SKM-1 treated with dmso at 0.1 percent for 144 hours (cell line): ENCODE measurements around the gene TBX21.

ENCODE experiments used
- DNase-seq: peaks from one replicate; lab custom pipeline; 2025; ENCODE audit not compliant: unreplicated experiment; lab: John Stamatoyannopoulos, UW

The TBX21 gene

DNA sequence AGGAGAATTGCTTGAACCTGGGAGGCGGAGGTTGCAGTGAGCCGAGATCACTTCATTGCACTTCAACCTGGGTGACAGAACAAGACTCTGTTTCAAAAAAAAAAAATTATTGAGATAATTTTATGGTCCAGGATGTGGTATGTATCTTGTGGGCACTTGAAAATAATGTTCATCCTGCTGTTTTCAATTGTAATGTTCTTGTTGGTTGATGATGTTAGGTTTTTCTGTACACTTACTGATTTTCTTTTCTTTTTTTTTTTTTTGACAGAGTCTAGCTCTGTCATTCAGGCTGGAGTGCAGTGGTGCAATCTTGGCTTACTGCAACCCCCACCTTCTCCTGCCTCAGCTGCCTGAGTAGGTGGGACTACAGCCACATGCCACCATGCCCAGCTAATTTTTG, 29.7 kb downstream of the TBX21 start:
- DNase-seq: no peak

DNA sequence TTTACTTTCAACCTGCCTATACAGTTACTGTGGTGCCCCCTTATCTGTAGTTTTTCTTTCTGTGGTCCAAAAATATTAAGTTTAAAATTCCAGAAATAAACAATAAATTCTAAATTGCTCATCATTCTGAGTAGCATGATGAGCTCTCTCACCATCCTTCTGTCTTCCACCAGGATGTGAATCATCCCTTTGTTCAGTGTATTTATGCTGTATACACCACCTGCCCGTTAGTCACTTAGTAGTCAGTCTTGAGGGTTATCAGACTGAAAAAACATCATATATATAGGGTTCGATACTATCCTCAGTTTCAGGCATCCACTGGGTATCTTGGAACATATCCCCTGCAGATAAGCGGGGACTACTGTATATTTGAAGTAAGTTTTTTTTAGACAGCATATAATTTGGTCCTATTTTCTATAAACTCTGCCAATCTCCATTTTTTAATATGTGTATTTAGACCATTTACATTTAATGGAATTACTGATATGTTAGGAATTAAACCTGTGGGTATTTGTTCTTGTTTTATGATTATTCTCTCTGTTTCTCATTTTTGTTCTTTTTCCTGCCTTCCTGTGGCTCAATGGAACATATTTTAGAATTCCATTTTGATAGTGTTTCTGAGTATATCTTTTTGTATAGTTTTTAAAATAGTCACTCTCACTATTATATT, 31.0 kb downstream of the TBX21 start:
- no peak for DNase-seq

- DNase-seq: peak; percentile 1
These were observed 40.6 kb downstream of the TBX21 start for GRCh38 chr17:47773649-47774048.

DNA sequence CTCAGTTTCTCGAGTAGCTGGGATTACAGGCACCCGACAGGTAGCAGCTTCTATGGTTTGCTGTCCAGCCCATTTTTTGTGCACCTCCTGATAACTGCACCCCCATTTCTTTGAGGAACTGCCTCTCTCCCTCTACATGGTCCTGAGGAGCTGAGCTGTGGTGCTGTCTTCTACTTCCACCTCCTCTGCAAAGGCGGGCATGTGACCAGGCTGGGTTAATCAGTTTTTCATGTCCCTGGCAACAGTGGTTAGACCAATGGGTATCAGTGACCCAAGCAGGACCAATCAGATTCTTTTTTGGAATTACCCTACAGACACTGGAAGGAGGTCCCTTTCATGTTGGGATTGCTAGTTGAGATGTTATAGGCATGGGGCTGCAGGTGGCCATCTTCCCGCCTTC, 41.3 kb downstream of the TBX21 start:
- DNase-seq: no peak

GRCh38 chr17:47774987-47775580, 42.0 kb downstream of the TBX21 start:
- no peak for DNase-seq

DNA sequence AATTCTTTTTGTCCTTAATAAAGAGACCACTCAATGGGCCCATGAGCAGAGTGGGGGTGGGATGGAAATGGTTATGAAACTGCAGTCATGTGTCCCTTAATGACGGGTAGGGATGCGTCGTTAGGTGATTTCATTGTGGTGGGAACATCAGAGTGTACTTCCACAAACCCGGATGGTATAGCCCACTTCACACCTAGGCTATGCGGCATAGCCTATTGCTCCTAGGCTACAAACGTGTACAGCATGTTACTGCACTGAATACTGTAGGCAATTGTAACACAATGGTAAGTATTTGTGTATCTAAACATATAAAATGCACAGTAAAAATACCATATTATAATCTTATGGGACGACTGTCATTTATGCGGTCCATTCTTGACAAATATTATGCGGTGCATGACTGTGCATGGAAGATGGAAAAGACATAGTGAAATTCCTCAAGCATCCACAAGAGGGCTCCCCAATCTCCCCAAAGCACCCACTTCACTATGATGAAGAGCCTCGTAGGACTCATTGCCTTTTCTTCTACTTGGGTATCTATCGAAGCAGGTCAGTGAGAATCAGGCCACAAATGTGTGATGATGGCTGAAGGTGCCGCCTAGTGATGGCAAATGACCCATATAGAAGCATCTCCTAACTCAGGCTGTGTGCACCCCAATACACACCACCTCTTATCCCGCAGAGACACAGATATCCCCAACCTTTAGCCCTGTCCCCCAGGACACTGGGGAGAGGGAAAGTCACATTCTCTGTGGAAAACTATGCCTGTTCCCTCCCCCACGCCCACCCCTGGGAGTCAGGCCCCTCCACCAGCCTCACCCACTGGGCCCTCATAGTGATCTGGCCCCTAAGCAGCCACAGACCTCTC, 43.5 kb downstream of the TBX21 start:
- DNase-seq: peak; percentile 49

- DNase-seq: no peak
These were observed 45.2 kb downstream of the TBX21 start for GRCh38 chr17:47778184-47778635.

GRCh38 chr17:47781397-47781796, 48.4 kb downstream of the TBX21 start:
- no peak for DNase-seq

- DNase-seq: no peak
These were observed 52.6 kb downstream of the TBX21 start for GRCh38 chr17:47785538-47786123.

GRCh38 chr17:47789611-47790561, 56.9 kb downstream of the TBX21 start:
- DNase-seq: no peak

DNA sequence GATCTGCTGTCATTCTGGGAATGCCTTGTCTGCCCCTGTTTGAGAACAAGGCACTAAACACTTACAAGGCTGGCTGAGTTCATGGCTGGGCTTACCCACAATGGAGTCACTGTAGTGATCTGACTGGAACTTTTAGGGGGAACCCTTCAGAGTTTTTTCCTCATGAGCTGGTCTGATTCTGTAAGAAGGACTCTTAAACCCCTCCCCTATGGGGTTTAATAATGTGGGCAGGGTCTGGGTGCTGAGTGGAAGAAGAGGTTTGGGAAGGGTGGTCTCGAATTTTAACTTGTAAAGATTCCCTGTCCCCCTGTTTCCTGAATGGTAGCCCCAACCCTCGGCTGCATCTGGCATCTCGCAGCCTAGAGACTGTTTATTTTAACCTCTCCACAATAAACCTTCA, 58.0 kb downstream of the TBX21 start:
- DNase-seq: no peak

DNA sequence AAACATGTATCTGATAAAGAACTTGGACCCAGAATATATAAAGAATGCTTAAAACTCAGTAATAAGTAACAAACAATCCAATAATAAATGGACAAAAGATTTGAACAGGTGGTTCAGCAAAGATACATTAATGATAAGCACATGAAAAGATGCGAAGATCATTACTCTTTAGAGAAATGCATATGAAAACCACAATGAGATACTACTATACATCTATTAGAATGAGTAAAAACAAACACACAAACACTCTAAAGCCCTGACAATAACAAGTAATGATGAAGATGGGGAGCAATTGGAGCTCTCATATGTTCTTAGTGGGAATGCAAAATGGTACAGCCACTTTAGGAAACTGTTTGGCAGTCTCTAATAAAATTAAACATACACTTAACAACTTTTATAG, 59.4 kb downstream of the TBX21 start:
- no peak for DNase-seq

GRCh38 chr17:47792979-47793378, 59.9 kb downstream of the TBX21 start:
- no peak for DNase-seq
